Cardiac septum (tissue), 1 donor: ENCODE measurements around the gene TH. TPM values are rescaled to one million over a fixed set of nuclear protein-coding genes. Genes with fewer than 3 reads are reported as not detected.
"Not testable (repeated sequence)": the region's sequence is repeated elsewhere in the genome, so short reads cannot be mapped to it uniquely, and the experiment has no call there.

ENCODE experiments used
- DNase-seq: peaks from one replicate; pipeline ENCODE4 v3.0.0-alpha.2; 2020; ENCODE audit warnings: low spot score
- intact Hi-C: fragments of 100-400 bp; cut with DNase I; formaldehyde crosslinking; loops from one replicate; pipeline ENCODE4 v1.14.0; 2022
- total RNA-seq: library from RNA; stranded (reverse); fragmentation: NEBNext Ultra II Directional; extraction: Animal tissue kit (Norgen Biotek cat#: 25700); gene quantifications from one replicate; pipeline ENCODE4 v1.2.1, GENCODE V29; 2021
- donor health status: DM: no; HTN: no; CAD: no.

TH gene
- total RNA-seq, 1 donor from 2014 or later = not detected

- intact Hi-C loops = loop anchor here (2.0 kb wide), 1 partner anchor 235 kb away; no protein-coding TSS in a partner anchor
- no peak for DNase-seq
Measured at GRCh38 chr11:2185324-2186085, 13.9 kb upstream of the TH start.

GRCh38 chr11:2182692-2183474 is 11.3 kb upstream of the TH start:
- intact Hi-C loops = no loop called here
- no peak for DNase-seq

- DNase-seq = no peak
- intact Hi-C loops = no loop called here
Measured at GRCh38 chr11:2182075-2182474, 10.5 kb upstream of the TH start.

- no peak for DNase-seq
- intact Hi-C loops = no loop called here
Measured at GRCh38 chr11:2180789-2181370, 9.3 kb upstream of the TH start.

GRCh38 chr11:2180347-2180746 is 8.7 kb upstream of the TH start:
- intact Hi-C loops = no loop called here
- no peak for DNase-seq

GRCh38 chr11:2179516-2179915 is 7.9 kb upstream of the TH start:
- intact Hi-C loops = no loop called here
- DNase-seq = no peak

GRCh38 chr11:2178906-2179494 is 7.4 kb upstream of the TH start:
- DNase-seq = no peak

GRCh38 chr11:2178055-2178773 is 6.6 kb upstream of the TH start:
- intact Hi-C loops, DNase-seq: not testable (repeated sequence)

More at GRCh38 chr11:2178906-2179494, 7.4 kb upstream of the TH start:
- intact Hi-C loops = no loop called here

GRCh38 chr11:2177076-2177475 is 5.5 kb upstream of the TH start:
- DNase-seq = no peak
- intact Hi-C loops = no loop called here

GRCh38 chr11:2176389-2176900 is 4.8 kb upstream of the TH start:
- intact Hi-C loops = no loop called here
- DNase-seq = no peak

GRCh38 chr11:2175659-2176058 is 4.0 kb upstream of the TH start:
- DNase-seq = no peak
- intact Hi-C loops = no loop called here

- DNase-seq = no peak
- intact Hi-C loops = no loop called here
Measured at GRCh38 chr11:2174361-2174760, 2.7 kb upstream of the TH start.

GRCh38 chr11:2173761-2174160 is 2.1 kb upstream of the TH start:
- intact Hi-C loops = no loop called here
- no peak for DNase-seq

GRCh38 chr11:2173150-2173693 is 1.6 kb upstream of the TH start:
- intact Hi-C loops = no loop called here
- no peak for DNase-seq

- intact Hi-C loops = no loop called here
- no peak for DNase-seq
Measured at GRCh38 chr11:2172676-2173075, 1.1 kb upstream of the TH start.

- intact Hi-C loops = no loop called here
- DNase-seq = no peak
Measured at GRCh38 chr11:2169626-2170570, 1.7 kb downstream of the TH start.

GRCh38 chr11:2169005-2169378 is 2.6 kb downstream of the TH start:
- intact Hi-C loops = no loop called here
- no peak for DNase-seq
